Neural crest cell (in vitro differentiated cells): Measurements from ENCODE around the gene WDR77. TPM values are rescaled to one million over a fixed set of nuclear protein-coding genes. Genes with fewer than 3 reads are reported as not detected.

ENCODE experiments used
- DNase-seq: peaks from one replicate; pipeline ENCODE4 v3.0.0; 2021; ENCODE audit warnings: low read depth, mixed read lengths, low spot score
- H3K27ac Mint-ChIP-seq: one replicate; pipeline ENCODE4 v1.8.0; 2021; ENCODE audit warnings: mild to moderate bottlenecking, mixed read lengths; ENCODE audit not compliant: unreplicated experiment
- H3K27me3 Mint-ChIP-seq: 2 replicates; pipeline ENCODE4 v1.8.0; 2021; ENCODE audit warnings: low read depth, mild to moderate bottlenecking, mixed read lengths
- H3K36me3 Mint-ChIP-seq: 2 replicates; pipeline ENCODE4 v1.8.0; 2021; ENCODE audit warnings: low read depth, mild to moderate bottlenecking, mixed read lengths
- H3K4me1 Mint-ChIP-seq: 2 replicates; pipeline ENCODE4 v1.8.0; 2021; ENCODE audit warnings: mixed read lengths
- H3K4me3 Mint-ChIP-seq: one replicate; pipeline ENCODE4 v1.8.0; 2021; ENCODE audit warnings: mild to moderate bottlenecking, mixed read lengths
- H3K9me3 Mint-ChIP-seq: 2 replicates; pipeline ENCODE4 v1.8.0; 2021; ENCODE audit warnings: mixed read lengths
- CTCF ChIP-seq: fragments of 200-600 bp; sonication (generic); conservative IDR thresholded peaks from 2 replicates; pipeline ENCODE4 v1.5.0; 2021; ENCODE audit warnings: antibody characterized with exemption, mild to moderate bottlenecking
- total RNA-seq: library from RNA; stranded (reverse); gene quantifications from 2 replicates; pipeline ENCODE4 v1.2.1, GENCODE V29; 2021

The WDR77 gene
- total RNA-seq, 1 donor from 2014 or later = 58.7 TPM

GRCh38 chr1:111470596-111470995 lies 21.5 kb upstream of the WDR77 start:
- Mint-ChIP-seq H3K4me1 (no peaks in the 10 kb centered on the region), H3K27me3 (no peaks in the 10 kb centered on the region), H3K27ac (no peak overlapping the region), H3K36me3 (no peaks in the 10 kb centered on the region), H3K4me3 (no peak overlapping the region), H3K9me3 (no peaks in the 10 kb centered on the region)
- no peak for DNase-seq
- TF ChIP-seq CTCF = no peak

GRCh38 chr1:111469539-111469938 lies 20.5 kb upstream of the WDR77 start:
- peaks cover 2% of the 10 kb centered on the region for H3K36me3 Mint-ChIP-seq
- TF ChIP-seq CTCF = no peak
- no peaks in the 10 kb centered on the region for H3K4me1 Mint-ChIP-seq
- no peaks in the 10 kb centered on the region for H3K9me3 Mint-ChIP-seq
- no peak overlapping the region for H3K4me3 Mint-ChIP-seq
- H3K27ac Mint-ChIP-seq = no peak overlapping the region
- no peak for DNase-seq
- no peaks in the 10 kb centered on the region for H3K27me3 Mint-ChIP-seq

GRCh38 chr1:111468717-111469100 lies 19.7 kb upstream of the WDR77 start:
- DNase-seq = no peak
- Mint-ChIP-seq H3K36me3 (peaks cover 2% of the 10 kb centered on the region), H3K4me1 (no peaks in the 10 kb centered on the region), H3K9me3 (no peaks in the 10 kb centered on the region), H3K4me3 (no peak overlapping the region), H3K27me3 (no peaks in the 10 kb centered on the region), H3K27ac (no peak overlapping the region)
- TF ChIP-seq CTCF = no peak

- Mint-ChIP-seq H3K4me3 (no peak overlapping the region), H3K4me1 (no peaks in the 10 kb centered on the region), H3K36me3 (peaks cover 4% of the 10 kb centered on the region), H3K9me3 (no peaks in the 10 kb centered on the region), H3K27ac (no peak overlapping the region), H3K27me3 (no peaks in the 10 kb centered on the region)
- peak; percentile 15 for TF ChIP-seq CTCF
- no peak for DNase-seq
These were observed 19.0 kb upstream of the WDR77 start for GRCh38 chr1:111467865-111468716.

GRCh38 chr1:111466480-111466879 lies 17.4 kb upstream of the WDR77 start:
- peaks cover 8% of the 10 kb centered on the region for H3K36me3 Mint-ChIP-seq
- H3K4me3 Mint-ChIP-seq = no peak overlapping the region
- no peak for TF ChIP-seq CTCF
- no peaks in the 10 kb centered on the region for H3K4me1 Mint-ChIP-seq
- H3K27ac Mint-ChIP-seq = no peak overlapping the region
- DNase-seq = no peak
- H3K27me3 Mint-ChIP-seq = no peaks in the 10 kb centered on the region
- no peaks in the 10 kb centered on the region for H3K9me3 Mint-ChIP-seq
